Small intestine (tissue), 7 donors: ENCODE data around the gene SYT15. TPM values are rescaled to one million over a fixed set of nuclear protein-coding genes. Genes with fewer than 3 reads are reported as not detected.
"Not testable (repeated sequence)": the region's sequence is repeated elsewhere in the genome, so short reads cannot be mapped to it uniquely, and the experiment has no call there.

Experiments used
- DNase-seq, 2 donors: peaks; one replicate each; pipeline versions ENCODE4 v3.0.0 to v3.0.0-alpha.2; 2013
- FAIRE-seq: peaks from 2 replicates; lab custom pipeline; 2012; peaks lifted over from hg19 to GRCh38; lab: Jason Lieb, UNC
- H3K27ac ChIP-seq, 3 donors: one replicate each; pipeline ENCODE4 v1.5.1; 2013; ENCODE audit warnings: low read length in 2 of 3, mild to moderate bottlenecking in 2 of 3, control low read depth in 1 of 3, inconsistent platforms in 1 of 3, low read depth in 1 of 3, moderate library complexity in 1 of 3
- H3K27me3 ChIP-seq, 3 donors: one replicate each; pipeline ENCODE4 v1.6.1; 2013; ENCODE audit warnings: low read length in 3 of 3, inconsistent platforms in 1 of 3; ENCODE audit not compliant: control insufficient read depth in 3 of 3, insufficient read depth in 3 of 3
- H3K36me3 ChIP-seq, 3 donors: one replicate each; pipeline ENCODE4 v1.6.1; 2013; ENCODE audit warnings: low read length in 3 of 3, inconsistent platforms in 1 of 3, low read depth in 1 of 3, mild to moderate bottlenecking in 1 of 3, moderate library complexity in 1 of 3; ENCODE audit not compliant: control insufficient read depth in 3 of 3, insufficient read depth in 2 of 3
- H3K4me1 ChIP-seq, 3 donors: one replicate each; pipeline ENCODE4 v1.6.1; 2013; ENCODE audit warnings: low read length in 2 of 3, inconsistent platforms in 1 of 3, low read depth in 1 of 3, mild to moderate bottlenecking in 1 of 3, moderate library complexity in 1 of 3; ENCODE audit not compliant: control insufficient read depth in 3 of 3, insufficient read depth in 2 of 3
- H3K4me3 ChIP-seq, 3 donors: one replicate each; pipeline ENCODE4 v1.5.1; 2013; ENCODE audit warnings: low read length in 3 of 3, control low read depth in 1 of 3, inconsistent platforms in 1 of 3, low read depth in 1 of 3, mild to moderate bottlenecking in 1 of 3, moderate library complexity in 1 of 3
- H3K9me3 ChIP-seq, 2 donors: one replicate each; pipeline ENCODE4 v1.6.1; 2013; ENCODE audit warnings: low read depth in 1 of 2, low read length in 1 of 2; ENCODE audit not compliant: control insufficient read depth in 2 of 2, insufficient read depth in 1 of 2
- WGBS, 3 donors: extraction: QIAGEN DNeasy Blood & Tissue Kit; methylation state at CpG; one replicate each; pipeline ENCODE4 v1.1.7; 2013; 5-methylcytosine and 5-hydroxymethylcytosine counted together
- polyA plus RNA-seq, 4 donors: library from polyadenylated mRNA; stranded (reverse) in 3 of 4; unstranded in 1 of 4; fragments of 200-250 nt in 3 of 4; fragments of 120-200 nt in 1 of 4; gene quantifications; one replicate each; pipeline versions ENCODE4 v1.2.1 to v1.2.3, GENCODE V29; 2013
- donor health status: healthy with polysubstance abuse.
- donor health status: control.
- donor health status: control.
- donor health status: Bipolar disorder and iron deficiency.
- donor health status: healthy.

SYT15 gene
- polyA plus RNA-seq, 4 donors = 0.27 to 2.9 (median 1.7) TPM; not detected in 1

DNA sequence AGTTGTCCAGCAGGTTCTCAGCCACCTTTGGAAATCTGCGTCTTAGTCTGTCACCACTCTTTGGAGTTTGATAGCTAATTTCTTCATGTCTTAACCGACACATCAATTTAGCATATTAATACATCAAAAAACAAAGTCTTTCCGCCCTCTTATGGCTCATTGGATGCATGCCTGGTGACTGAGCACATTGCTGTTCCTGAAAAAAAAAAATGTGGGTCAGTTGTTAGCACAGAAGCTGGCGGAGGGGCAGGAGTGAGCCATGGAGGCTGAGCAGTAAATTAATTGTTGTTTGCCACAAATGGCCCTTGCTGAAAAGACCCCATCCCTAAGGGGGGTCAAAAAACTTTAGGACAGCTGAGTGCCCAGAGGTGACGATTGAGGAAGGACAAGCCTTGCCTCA, 5.6 kb upstream of the SYT15 start:
- H3K27ac ChIP-seq, H3K9me3 ChIP-seq, DNase-seq, H3K36me3 ChIP-seq, H3K4me3 ChIP-seq, H3K27me3 ChIP-seq, H3K4me1 ChIP-seq, FAIRE-seq: not testable (repeated sequence)
- 50 to 51% (median 51%) methylated on average over 3 to 4 of the region's 5 CpGs for WGBS, 3 donors

DNA sequence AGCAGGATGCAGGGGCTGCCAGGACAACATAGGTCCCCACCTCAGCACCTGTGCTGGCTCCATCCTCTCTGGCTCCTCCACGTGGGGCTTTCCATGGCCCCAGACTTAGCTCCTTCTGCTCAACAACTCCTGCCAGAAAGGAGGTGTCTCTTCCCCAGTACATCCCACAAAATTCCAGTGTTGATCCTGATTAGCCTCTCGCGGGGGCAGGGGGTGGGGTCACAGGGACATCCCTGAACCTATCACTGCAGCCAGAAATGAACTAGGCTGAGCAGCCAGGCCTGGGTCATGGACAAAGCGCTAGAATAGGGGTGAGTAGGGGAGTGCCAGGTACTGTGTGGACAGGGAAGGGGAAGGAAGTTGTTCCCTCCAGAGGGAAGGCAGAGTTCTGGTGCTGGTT, 5.0 kb upstream of the SYT15 start:
- not testable (repeated sequence) for H3K9me3 ChIP-seq, H3K27ac ChIP-seq, H3K4me1 ChIP-seq, FAIRE-seq, H3K4me3 ChIP-seq, H3K27me3 ChIP-seq, DNase-seq, H3K36me3 ChIP-seq
- 59 to 68% (median 66%) methylated on average over 2 to 4 of the region's 4 CpGs for WGBS, 3 donors

GRCh38 chr10:46577624-46578473, 1.1 kb upstream of the SYT15 start:
- not testable (repeated sequence) for H3K27me3 ChIP-seq, H3K4me1 ChIP-seq, FAIRE-seq, H3K27ac ChIP-seq, H3K36me3 ChIP-seq, H3K4me3 ChIP-seq, H3K9me3 ChIP-seq, DNase-seq
- WGBS, 3 donors = 18 to 48% (median 41%) methylated on average over 15 to 41 of the region's 50 CpGs

GRCh38 chr10:46579378-46579777, 450 bp downstream of the SYT15 start:
- WGBS, 3 donors = 46% methylated on average over 13 of the region's 21 CpGs; no CpG with 5 or more reads in 2 of the 3 donors

DNA sequence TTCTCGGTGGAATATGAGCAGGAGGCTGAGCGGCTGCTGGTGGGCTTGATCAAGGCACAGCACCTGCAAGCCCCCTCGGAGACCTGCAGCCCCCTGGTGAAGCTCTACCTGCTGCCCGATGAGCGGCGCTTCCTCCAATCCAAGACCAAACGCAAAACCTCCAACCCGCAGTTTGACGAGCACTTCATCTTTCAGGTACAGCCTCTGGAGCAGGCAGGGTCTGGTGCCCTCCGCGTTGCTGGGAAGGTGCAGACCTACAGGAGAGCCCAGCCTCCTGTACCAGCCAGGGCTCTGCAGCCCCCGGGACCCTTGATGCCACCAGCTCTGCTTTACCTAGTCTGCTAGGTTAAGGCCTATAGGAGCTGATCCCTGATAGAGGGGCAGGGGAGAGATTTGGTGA, 3.1 kb downstream of the SYT15 start:
- not testable (repeated sequence) for H3K4me3 ChIP-seq, H3K36me3 ChIP-seq, FAIRE-seq, H3K27me3 ChIP-seq, DNase-seq, H3K4me1 ChIP-seq, H3K27ac ChIP-seq, H3K9me3 ChIP-seq
- 93 to 100% (median 94%) methylated on average over 5 to 9 of the region's 12 CpGs for WGBS, 3 donors

More at GRCh38 chr10:46579378-46579777, 450 bp downstream of the SYT15 start:
- H3K4me3 ChIP-seq, H3K36me3 ChIP-seq, FAIRE-seq, H3K27me3 ChIP-seq, H3K9me3 ChIP-seq, H3K4me1 ChIP-seq, DNase-seq, H3K27ac ChIP-seq: not testable (repeated sequence)

DNA sequence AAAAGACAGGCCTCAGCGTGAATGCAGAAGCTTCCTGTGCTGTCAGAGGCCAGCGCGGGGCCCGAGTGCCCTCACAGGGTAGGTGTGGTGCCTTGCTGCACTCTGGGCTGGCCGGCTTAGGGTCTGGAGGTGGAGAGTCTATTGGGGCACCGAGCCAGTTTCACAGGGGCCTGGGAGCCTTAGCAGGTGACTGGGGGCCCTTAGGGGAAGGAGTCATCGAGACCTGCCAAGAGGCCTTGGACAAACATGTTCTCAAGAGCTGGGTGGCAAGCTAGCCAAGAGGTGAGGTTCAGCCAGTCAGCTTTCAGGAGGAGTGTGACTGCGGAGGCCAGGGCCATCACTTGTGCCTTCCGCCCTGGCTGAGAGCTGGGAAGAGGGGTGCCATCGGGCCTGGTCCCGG, 3.6 kb downstream of the SYT15 start:
- H3K27ac ChIP-seq, FAIRE-seq, H3K4me3 ChIP-seq, H3K4me1 ChIP-seq, H3K36me3 ChIP-seq, H3K27me3 ChIP-seq, H3K9me3 ChIP-seq, DNase-seq: not testable (repeated sequence)
- WGBS, 3 donors = 42% methylated on average over 3 of the region's 11 CpGs; no CpG with 5 or more reads in 2 of the 3 donors

DNA sequence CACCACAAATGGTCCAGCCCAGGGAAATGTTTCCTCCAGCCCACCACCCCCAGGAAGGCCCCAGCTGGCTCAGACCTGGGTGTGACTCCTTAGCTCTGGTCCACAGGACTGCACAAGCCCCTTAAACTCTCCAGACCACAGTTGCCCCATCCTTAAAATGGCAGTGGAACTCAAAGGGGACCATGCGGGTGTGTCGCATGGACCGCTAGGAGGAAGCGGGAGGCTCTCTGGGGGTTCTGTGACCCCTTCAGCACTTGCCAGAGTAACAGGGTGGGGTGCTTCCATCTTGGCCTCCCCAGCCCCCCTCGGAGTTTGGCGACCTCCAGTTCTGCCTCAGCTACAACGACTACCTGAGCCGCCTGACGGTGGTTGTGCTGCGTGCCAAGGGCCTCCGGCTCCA, 5.3 kb downstream of the SYT15 start:
- DNase-seq, H3K27ac ChIP-seq, H3K27me3 ChIP-seq, FAIRE-seq, H3K9me3 ChIP-seq, H3K36me3 ChIP-seq, H3K4me1 ChIP-seq, H3K4me3 ChIP-seq: not testable (repeated sequence)
- 93 to 97% (median 94%) methylated on average over 4 to 8 of the region's 11 CpGs for WGBS, 3 donors

DNA sequence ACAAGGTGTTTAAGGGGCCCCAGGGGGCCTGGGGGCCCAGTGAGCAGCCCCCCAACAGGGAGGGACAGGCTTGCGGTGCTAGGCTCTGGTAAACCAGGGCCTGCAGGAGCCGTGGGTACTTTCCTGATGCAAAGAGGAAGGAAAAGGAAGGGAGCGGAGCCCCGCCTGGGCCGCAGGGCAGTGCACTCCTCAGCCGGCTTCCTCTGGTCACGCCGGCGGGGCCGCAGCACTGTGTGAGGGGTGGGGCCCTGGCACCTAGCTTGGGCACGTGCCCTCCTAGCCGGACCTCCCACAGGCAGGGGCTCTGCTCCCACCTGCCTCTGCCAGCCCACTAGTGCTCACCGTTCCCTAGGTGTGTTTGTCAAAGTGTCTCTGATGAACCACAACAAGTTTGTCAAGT, 6.3 kb downstream of the SYT15 start:
- not testable (repeated sequence) for FAIRE-seq

More for the DNA sequence above, 6.3 kb downstream of the SYT15 start:
- H3K4me3 ChIP-seq, H3K27ac ChIP-seq, H3K9me3 ChIP-seq, H3K27me3 ChIP-seq, H3K4me1 ChIP-seq, H3K36me3 ChIP-seq, DNase-seq: not testable (repeated sequence)
- WGBS, 3 donors = no CpG with 5 or more reads among the region's 13 CpGs
